Keratinocyte (primary cell): ENCODE results near the gene TTC28. TPM values are rescaled to one million over a fixed set of nuclear protein-coding genes. Genes with fewer than 3 reads are reported as not detected.

ENCODE experiments used
- DNase-seq: peaks from one replicate; pipeline ENCODE4 v3.0.0-alpha.2; 2011; ENCODE audit warnings: low read depth, missing footprints, low spot score
- FAIRE-seq: peaks from 2 replicates; lab custom pipeline; 2011; peaks lifted over from hg19 to GRCh38; lab: Jason Lieb, UNC
- H2AFZ ChIP-seq: 2 replicates; pipeline ENCODE4 v1.6.0; 2012; ENCODE audit warnings: low read length, control low read depth, inconsistent platforms; ENCODE audit not compliant: control insufficient read depth
- H3K27ac ChIP-seq: 2 replicates; pipeline ENCODE4 v1.5.1; 2011; ENCODE audit warnings: low read length; ENCODE audit not compliant: control insufficient read depth, insufficient read depth
- H3K27me3 ChIP-seq: 3 replicates; pipeline ENCODE4 v1.6.0; 2011; ENCODE audit warnings: low read length; ENCODE audit not compliant: control insufficient read depth, insufficient read depth; ENCODE audit errors: extremely low read depth
- H3K36me3 ChIP-seq, 2 experiments: 2 replicates in 1 of 2; 3 replicates in 1 of 2; pipeline ENCODE4 v1.5.1; 2011; ENCODE audit warnings: low read length in 2 of 2, mild to moderate bottlenecking in 1 of 2; ENCODE audit not compliant: control insufficient read depth in 2 of 2, insufficient read depth in 2 of 2; ENCODE audit errors: extremely low read depth in 1 of 2
- H3K4me1 ChIP-seq: 3 replicates; pipeline ENCODE4 v1.5.1; 2011; ENCODE audit warnings: low read length; ENCODE audit not compliant: control insufficient read depth, insufficient read depth; ENCODE audit errors: extremely low read depth
- H3K4me2 ChIP-seq: 3 replicates; pipeline ENCODE4 v1.6.0; 2011; ENCODE audit warnings: low read depth, low read length; ENCODE audit not compliant: control insufficient read depth, insufficient read depth; ENCODE audit errors: extremely low read depth
- H3K4me3 ChIP-seq, 3 experiments: fragments of 200-600 bp in 1 of 3; sonication (generic) in 1 of 3; 2 replicates in 2 of 3; 3 replicates in 1 of 3; pipeline ENCODE4 v1.5.1; 2011 to 2016; ENCODE audit warnings: low read length in 3 of 3, mild to moderate bottlenecking in 3 of 3, control low read depth in 2 of 3, inconsistent platforms in 1 of 3, low read depth in 1 of 3, mixed read lengths in 1 of 3, mixed run types in 1 of 3, moderate library complexity in 1 of 3; ENCODE audit not compliant: control insufficient read depth in 2 of 3, insufficient read depth in 2 of 3; ENCODE audit errors: extremely low read depth in 1 of 3
- H3K79me2 ChIP-seq: 2 replicates; pipeline ENCODE4 v1.6.0; 2012; ENCODE audit warnings: low read length; ENCODE audit not compliant: control insufficient read depth, insufficient read depth
- H3K9ac ChIP-seq: 3 replicates; pipeline ENCODE4 v1.6.0; 2011; ENCODE audit warnings: low read length; ENCODE audit not compliant: control insufficient read depth, insufficient read depth; ENCODE audit errors: extremely low read depth
- H3K9me1 ChIP-seq: 3 replicates; pipeline ENCODE4 v1.6.0; 2011; ENCODE audit warnings: low read length; ENCODE audit not compliant: control insufficient read depth, insufficient read depth; ENCODE audit errors: extremely low read depth
- H3K9me3 ChIP-seq: 2 replicates; pipeline ENCODE4 v1.5.1; 2012; ENCODE audit warnings: low read depth, low read length; ENCODE audit not compliant: control insufficient read depth
- H4K20me1 ChIP-seq: 3 replicates; pipeline ENCODE4 v1.6.0; 2011; ENCODE audit warnings: low read length; ENCODE audit not compliant: control insufficient read depth, insufficient read depth; ENCODE audit errors: extremely low read depth
- CTCF ChIP-seq, 3 experiments: IDR thresholded peaks in 1 of 3; conservative IDR thresholded peaks in 1 of 3; optimal IDR thresholded peaks in 1 of 3; 2 replicates in 2 of 3; 3 replicates in 1 of 3; pipeline versions ENCODE3 to v1.5.1; 2011; ENCODE audit warnings: low read length in 3 of 3, mild to moderate bottlenecking in 3 of 3, moderate library complexity in 2 of 3, control low read depth in 1 of 3, inconsistent platforms in 1 of 3; ENCODE audit not compliant: insufficient read depth in 2 of 3; ENCODE audit errors: extremely low read depth in 1 of 3
- EZH2 ChIP-seq: IDR thresholded peaks from one replicate; pipeline ENCODE4 v1.6.1; 2012; ENCODE audit warnings: inconsistent platforms, mild to moderate bottlenecking, low read length, moderate library complexity
- dilution Hi-C: fragments of 300-500 bp; cut with MboI; formaldehyde crosslinking; loops from one replicate; pipeline ENCODE4 v1.7.0; 2020; ENCODE audit warnings: low sequenced_read_pairs; ENCODE audit not compliant: extremely low pct_ligation_motif_present
- polyA plus RNA-seq, 5 experiments: library from polyadenylated mRNA; depleted of rRNA in 3 of 5; stranded (reverse) in 3 of 5; stranded (forward) in 1 of 5; unstranded in 1 of 5; fragments of >200 nt; gene quantifications; 1 replicate in 1 of 5; 2 replicates in 3 of 5; 3 replicates in 1 of 5; pipeline versions ENCODE4 v1.2.1 to v1.2.3, GENCODE V29; 2011 to 2012; ENCODE audit warnings: missing spikeins in 2 of 5, low read depth in 1 of 5, low replicate concordance in 1 of 5

The TTC28 gene
- polyA plus RNA-seq, 1 donor (not counting 4 experiments of a cell fraction or from before 2014, with no cell fraction given) = 0.66 TPM

DNA sequence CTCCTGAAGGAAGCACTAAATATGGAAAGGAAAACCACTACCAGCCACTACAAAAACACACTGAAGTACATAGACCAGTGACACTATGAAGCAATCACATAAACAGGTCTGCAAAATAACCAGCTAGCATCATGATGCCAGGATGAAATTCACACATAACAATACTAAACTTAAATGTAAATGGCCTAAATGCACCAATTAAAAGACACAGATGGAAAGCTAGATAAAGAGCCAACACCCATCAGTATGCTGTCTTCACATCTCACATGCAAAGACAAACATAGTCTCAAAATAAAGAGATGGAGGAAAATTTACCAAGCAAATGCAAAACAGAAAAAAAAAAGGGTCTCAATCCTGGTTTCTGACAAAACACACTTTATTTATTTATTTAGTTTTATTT, 171.7 kb downstream of the TTC28 start:
- Histone ChIP-seq H3K9me3 (no peaks in the 10 kb centered on the region), H3K36me3 (no peaks in the 10 kb centered on the region), H3K27ac (no peak overlapping the region), H3K4me2 (no peak overlapping the region), H3K9ac (no peak overlapping the region), H2AFZ (no peak overlapping the region), H3K27me3 (no peaks in the 10 kb centered on the region), H3K4me3 (no peak overlapping the region), H3K79me2 (no peaks in the 10 kb centered on the region), H3K4me1 (no peaks in the 10 kb centered on the region), H3K9me1 (no peaks in the 10 kb centered on the region), H4K20me1 (no peaks in the 10 kb centered on the region)
- DNase-seq (no peak), FAIRE-seq (no peak)
- TF ChIP-seq CTCF (optimal IDR thresholded peaks at IDR 0.05 in 1 of 3, IDR thresholded peaks at IDR 0.05 in 1 of 3, conservative IDR thresholded peaks at IDR 0.05 in 1 of 3; ENCODE audit: extremely low read depth in 1 of 3, insufficient read depth in 2 of 3, low read length in 3 of 3) (no peak), EZH2 (no peak)
- dilution Hi-C loops = no loop called here

GRCh38 chr22:28506150-28506535, 173.5 kb downstream of the TTC28 start:
- Histone ChIP-seq H3K36me3 (no peaks in the 10 kb centered on the region), H3K4me1 (no peaks in the 10 kb centered on the region), H3K27ac (no peak overlapping the region), H3K9me1 (no peaks in the 10 kb centered on the region), H4K20me1 (no peaks in the 10 kb centered on the region), H3K27me3 (no peaks in the 10 kb centered on the region), H3K4me3 (no peak overlapping the region), H3K4me2 (no peak overlapping the region), H3K9me3 (no peaks in the 10 kb centered on the region), H2AFZ (no peak overlapping the region), H3K79me2 (no peaks in the 10 kb centered on the region), H3K9ac (no peak overlapping the region)
- no peak for TF ChIP-seq CTCF (optimal IDR thresholded peaks at IDR 0.05 in 1 of 3, IDR thresholded peaks at IDR 0.05 in 1 of 3, conservative IDR thresholded peaks at IDR 0.05 in 1 of 3; ENCODE audit: extremely low read depth in 1 of 3, insufficient read depth in 2 of 3, low read length in 3 of 3)
- dilution Hi-C loops = no loop called here
- FAIRE-seq (no peak), DNase-seq (no peak)
